ENCODE results near the gene VPS8. TPM values are rescaled to one million over a fixed set of nuclear protein-coding genes. Genes with fewer than 3 reads are reported as not detected.

VPS8 gene
- total and polyA plus RNA-seq, 5 donors from 2014 or later = 23.4 to 73.8 (median 26.9) TPM

DNA sequence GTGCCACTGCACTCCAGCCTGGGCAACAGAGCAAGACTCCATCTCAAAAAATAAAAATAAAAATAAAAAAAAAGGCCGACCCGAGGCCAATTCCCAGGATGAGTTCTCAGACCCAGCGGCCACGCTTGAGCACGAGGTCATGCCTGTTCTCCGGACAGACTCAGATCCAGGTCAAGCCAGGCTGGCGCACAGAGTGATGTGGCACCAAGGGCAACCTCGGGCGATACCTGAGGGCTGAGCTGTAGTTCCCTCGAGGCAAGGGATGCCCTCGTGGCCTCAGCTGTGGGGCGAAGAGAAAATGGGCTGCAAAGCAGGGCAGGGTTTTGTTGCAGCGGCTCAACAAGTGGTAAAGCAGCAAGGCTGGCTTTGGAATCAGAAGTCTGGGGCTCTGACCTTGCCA, 263.6 kb downstream of the VPS8 start:
- no peaks in the 10 kb centered on the region for H3K36me3 Mint-ChIP-seq
- ATAC-seq (ENCODE audit: low read depth in 2 of 2) = no peak
- no peak overlapping the region for H3K4me3 Mint-ChIP-seq
- no peak for DNase-seq
- Histone ChIP-seq H3K4me1 (ENCODE audit: control insufficient read depth, insufficient read depth, low read length, poor library complexity, severe bottlenecking) (no peaks in the 10 kb centered on the region), H3K9me3 (ENCODE audit: control insufficient read depth in 2 of 2, low read length in 2 of 2) (no peaks in the 10 kb centered on the region), H3K27ac (ENCODE audit: insufficient read depth, low read length, poor library complexity, severe bottlenecking) (no peak overlapping the region), H3K27me3 (ENCODE audit: control insufficient read depth, insufficient read depth, low read length) (no peaks in the 10 kb centered on the region), H3K4me3 (ENCODE audit: low read depth, low read length) (no peak overlapping the region), H3K36me3 (ENCODE audit: control insufficient read depth, insufficient read depth, low read length) (no peaks in the 10 kb centered on the region)
- H3K27me3 Mint-ChIP-seq = no peaks in the 10 kb centered on the region
- H3K4me1 Mint-ChIP-seq = no peaks in the 10 kb centered on the region
- no peak overlapping the region for H3K27ac Mint-ChIP-seq
- H3K9me3 Mint-ChIP-seq = peaks cover 0 to 1% (median 0%) of the 10 kb centered on the region in 7 donors

GRCh38 chr3:185076219-185076618, 264.3 kb downstream of the VPS8 start:
- H3K4me3 ChIP-seq (ENCODE audit: low read depth, low read length) = no peak overlapping the region
- H3K4me1 ChIP-seq (ENCODE audit: control insufficient read depth, insufficient read depth, low read length, poor library complexity, severe bottlenecking) = no peaks in the 10 kb centered on the region
- no peaks in the 10 kb centered on the region for H3K36me3 Mint-ChIP-seq
- no peaks in the 10 kb centered on the region for H3K9me3 Mint-ChIP-seq
- no peak for DNase-seq
- H3K27ac ChIP-seq (ENCODE audit: insufficient read depth, low read length, poor library complexity, severe bottlenecking) = no peak overlapping the region
- H3K9me3 ChIP-seq (ENCODE audit: control insufficient read depth in 2 of 2, low read length in 2 of 2) = no peaks in the 10 kb centered on the region
- H3K27me3 Mint-ChIP-seq = no peaks in the 10 kb centered on the region
- no peak overlapping the region for H3K4me3 Mint-ChIP-seq
- H3K27me3 ChIP-seq (ENCODE audit: control insufficient read depth, insufficient read depth, low read length) = no peaks in the 10 kb centered on the region
- H3K4me1 Mint-ChIP-seq = no peaks in the 10 kb centered on the region
- no peaks in the 10 kb centered on the region for H3K36me3 ChIP-seq (ENCODE audit: control insufficient read depth, insufficient read depth, low read length)
- ATAC-seq (ENCODE audit: low read depth in 2 of 2) = no peak
- H3K27ac Mint-ChIP-seq = no peak overlapping the region

DNA sequence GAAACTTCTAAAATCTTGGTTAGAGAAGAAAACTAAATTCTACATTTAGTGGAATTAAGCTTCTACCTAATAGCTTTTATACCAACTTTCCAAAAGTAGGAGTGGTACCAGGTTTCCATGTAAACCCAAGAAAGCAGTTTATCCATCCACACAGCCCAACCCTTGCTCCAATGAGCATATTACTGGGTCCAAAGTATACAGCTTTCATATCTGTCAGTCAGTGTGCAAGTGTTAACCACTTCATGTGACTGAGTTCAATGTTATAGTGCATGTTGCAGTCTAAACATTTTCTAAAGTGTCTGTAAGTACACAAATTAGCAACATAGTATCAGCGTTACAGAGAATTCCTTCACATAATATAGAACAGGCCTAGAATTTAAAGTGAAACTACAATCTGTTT, 267.7 kb downstream of the VPS8 start:
- Mint-ChIP-seq H3K36me3 (no peaks in the 10 kb centered on the region), H3K9me3 (peaks cover 0 to 1% (median 0%) of the 10 kb centered on the region in 7 donors), H3K4me1 (no peaks in the 10 kb centered on the region), H3K27me3 (peaks cover 5% of the 10 kb centered on the region), H3K27ac (no peak overlapping the region), H3K4me3 (no peak overlapping the region)
- Histone ChIP-seq H3K27me3 (ENCODE audit: control insufficient read depth, insufficient read depth, low read length) (no peaks in the 10 kb centered on the region), H3K4me1 (ENCODE audit: control insufficient read depth, insufficient read depth, low read length, poor library complexity, severe bottlenecking) (no peaks in the 10 kb centered on the region), H3K27ac (ENCODE audit: insufficient read depth, low read length, poor library complexity, severe bottlenecking) (no peak overlapping the region), H3K9me3 (ENCODE audit: control insufficient read depth in 2 of 2, low read length in 2 of 2) (no peaks in the 10 kb centered on the region), H3K36me3 (ENCODE audit: control insufficient read depth, insufficient read depth, low read length) (no peaks in the 10 kb centered on the region), H3K4me3 (ENCODE audit: low read depth, low read length) (no peak overlapping the region)
- DNase-seq (no peak), ATAC-seq (ENCODE audit: low read depth in 2 of 2) (no peak)

GRCh38 chr3:185081521-185081920, 269.6 kb downstream of the VPS8 start:
- Histone ChIP-seq H3K36me3 (ENCODE audit: control insufficient read depth, insufficient read depth, low read length) (no peaks in the 10 kb centered on the region), H3K27me3 (ENCODE audit: control insufficient read depth, insufficient read depth, low read length) (peaks cover 3% of the 10 kb centered on the region), H3K9me3 (ENCODE audit: control insufficient read depth in 2 of 2, low read length in 2 of 2) (no peaks in the 10 kb centered on the region), H3K4me3 (ENCODE audit: low read depth, low read length) (no peak overlapping the region), H3K4me1 (ENCODE audit: control insufficient read depth, insufficient read depth, low read length, poor library complexity, severe bottlenecking) (no peaks in the 10 kb centered on the region), H3K27ac (ENCODE audit: insufficient read depth, low read length, poor library complexity, severe bottlenecking) (no peak overlapping the region)
- Mint-ChIP-seq H3K4me1 (no peaks in the 10 kb centered on the region), H3K27me3 (peaks cover 5% of the 10 kb centered on the region), H3K4me3 (no peak overlapping the region), H3K27ac (no peak overlapping the region), H3K9me3 (peaks cover 0 to 1% (median 0%) of the 10 kb centered on the region in 7 donors), H3K36me3 (no peaks in the 10 kb centered on the region)
- DNase-seq (no peak), ATAC-seq (ENCODE audit: low read depth in 2 of 2) (no peak)

GRCh38 chr3:185082149-185082548, 270.2 kb downstream of the VPS8 start:
- Histone ChIP-seq H3K27ac (ENCODE audit: insufficient read depth, low read length, poor library complexity, severe bottlenecking) (no peak overlapping the region), H3K27me3 (ENCODE audit: control insufficient read depth, insufficient read depth, low read length) (peaks cover 4% of the 10 kb centered on the region), H3K36me3 (ENCODE audit: control insufficient read depth, insufficient read depth, low read length) (no peaks in the 10 kb centered on the region), H3K4me3 (ENCODE audit: low read depth, low read length) (no peak overlapping the region), H3K4me1 (ENCODE audit: control insufficient read depth, insufficient read depth, low read length, poor library complexity, severe bottlenecking) (no peaks in the 10 kb centered on the region), H3K9me3 (ENCODE audit: control insufficient read depth in 2 of 2, low read length in 2 of 2) (no peaks in the 10 kb centered on the region)
- no peak for DNase-seq
- no peak for ATAC-seq (ENCODE audit: low read depth in 2 of 2)
- H3K27me3 Mint-ChIP-seq = peaks cover 5% of the 10 kb centered on the region
- no peaks in the 10 kb centered on the region for H3K36me3 Mint-ChIP-seq
- no peak overlapping the region for H3K4me3 Mint-ChIP-seq
- no peak overlapping the region for H3K27ac Mint-ChIP-seq
- peaks cover 0 to 1% (median 0%) of the 10 kb centered on the region in 7 donors for H3K9me3 Mint-ChIP-seq
- no peaks in the 10 kb centered on the region for H3K4me1 Mint-ChIP-seq

GRCh38 chr3:185082829-185083228, 270.9 kb downstream of the VPS8 start:
- Mint-ChIP-seq H3K27me3 (peaks cover 5% of the 10 kb centered on the region), H3K27ac (no peak overlapping the region), H3K4me1 (no peaks in the 10 kb centered on the region), H3K4me3 (peak overlapping the region in 1 of 4 donors; percentile 10), H3K36me3 (no peaks in the 10 kb centered on the region), H3K9me3 (peaks cover 0 to 1% (median 0%) of the 10 kb centered on the region in 7 donors)
- no peaks in the 10 kb centered on the region for H3K4me1 ChIP-seq (ENCODE audit: control insufficient read depth, insufficient read depth, low read length, poor library complexity, severe bottlenecking)
- H3K4me3 ChIP-seq (ENCODE audit: low read depth, low read length) = no peak overlapping the region
- H3K36me3 ChIP-seq (ENCODE audit: control insufficient read depth, insufficient read depth, low read length) = no peaks in the 10 kb centered on the region
- DNase-seq (no peak), ATAC-seq (ENCODE audit: low read depth in 2 of 2) (no peak)
- peaks cover 4% of the 10 kb centered on the region for H3K27me3 ChIP-seq (ENCODE audit: control insufficient read depth, insufficient read depth, low read length)
- no peaks in the 10 kb centered on the region for H3K9me3 ChIP-seq (ENCODE audit: control insufficient read depth in 2 of 2, low read length in 2 of 2)
- no peak overlapping the region for H3K27ac ChIP-seq (ENCODE audit: insufficient read depth, low read length, poor library complexity, severe bottlenecking)

GRCh38 chr3:185084402-185084801, 272.4 kb downstream of the VPS8 start:
- Mint-ChIP-seq H3K27me3 (peaks cover 5% of the 10 kb centered on the region), H3K9me3 (peaks cover 0 to 1% (median 0%) of the 10 kb centered on the region in 7 donors), H3K4me3 (no peak overlapping the region), H3K36me3 (no peaks in the 10 kb centered on the region), H3K4me1 (no peaks in the 10 kb centered on the region), H3K27ac (no peak overlapping the region)
- Histone ChIP-seq H3K27me3 (ENCODE audit: control insufficient read depth, insufficient read depth, low read length) (peaks cover 4% of the 10 kb centered on the region), H3K4me1 (ENCODE audit: control insufficient read depth, insufficient read depth, low read length, poor library complexity, severe bottlenecking) (no peaks in the 10 kb centered on the region), H3K9me3 (ENCODE audit: control insufficient read depth in 2 of 2, low read length in 2 of 2) (no peaks in the 10 kb centered on the region), H3K27ac (ENCODE audit: insufficient read depth, low read length, poor library complexity, severe bottlenecking) (no peak overlapping the region), H3K4me3 (ENCODE audit: low read depth, low read length) (no peak overlapping the region), H3K36me3 (ENCODE audit: control insufficient read depth, insufficient read depth, low read length) (no peaks in the 10 kb centered on the region)
- no peak for ATAC-seq (ENCODE audit: low read depth in 2 of 2)
- no peak for DNase-seq

DNA sequence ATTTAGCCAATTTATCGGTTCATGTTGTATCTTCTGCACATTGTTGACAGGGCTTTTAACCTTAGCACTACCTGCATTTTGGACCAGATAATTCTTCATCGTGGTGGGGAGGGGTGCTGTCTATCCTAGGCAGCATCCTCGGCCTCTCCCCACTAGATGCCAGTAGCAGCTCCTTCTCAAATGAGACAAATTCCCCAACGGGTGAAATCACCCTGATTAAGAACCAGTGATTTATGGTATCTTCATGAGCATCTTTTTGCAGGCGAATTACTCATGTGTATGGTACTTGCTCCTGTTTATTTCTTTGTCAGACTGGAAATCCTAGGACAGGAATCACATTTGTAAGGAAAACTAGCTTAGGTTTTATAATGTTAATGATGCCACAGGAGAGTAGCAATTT, 272.9 kb downstream of the VPS8 start:
- no peaks in the 10 kb centered on the region for H3K9me3 ChIP-seq (ENCODE audit: control insufficient read depth in 2 of 2, low read length in 2 of 2)
- peaks cover 0 to 1% (median 0%) of the 10 kb centered on the region in 7 donors for H3K9me3 Mint-ChIP-seq

More for the DNA sequence above, 272.9 kb downstream of the VPS8 start:
- Histone ChIP-seq H3K36me3 (ENCODE audit: control insufficient read depth, insufficient read depth, low read length) (no peaks in the 10 kb centered on the region), H3K4me3 (ENCODE audit: low read depth, low read length) (no peak overlapping the region), H3K27ac (ENCODE audit: insufficient read depth, low read length, poor library complexity, severe bottlenecking) (no peak overlapping the region), H3K27me3 (ENCODE audit: control insufficient read depth, insufficient read depth, low read length) (peaks cover 4% of the 10 kb centered on the region), H3K4me1 (ENCODE audit: control insufficient read depth, insufficient read depth, low read length, poor library complexity, severe bottlenecking) (no peaks in the 10 kb centered on the region)
- H3K36me3 Mint-ChIP-seq = no peaks in the 10 kb centered on the region
- no peak overlapping the region for H3K4me3 Mint-ChIP-seq
- H3K27ac Mint-ChIP-seq = no peak overlapping the region
- H3K27me3 Mint-ChIP-seq = peaks cover 5% of the 10 kb centered on the region
- no peaks in the 10 kb centered on the region for H3K4me1 Mint-ChIP-seq
- no peak for DNase-seq
- no peak for ATAC-seq (ENCODE audit: low read depth in 2 of 2)

Measured in CD4-positive, CD25-positive, alpha-beta regulatory T cell (primary cell).